Lower leg skin (tissue), 4 donors: Measurements from ENCODE around the gene LYPD3. TPM values are rescaled to one million over a fixed set of nuclear protein-coding genes. Genes with fewer than 3 reads are reported as not detected.
A peak's percentile ranks its signal among the peaks of the same experiment; 100 is the strongest.

Experiments
- DNase-seq, 2 donors: peaks; one replicate each; pipeline ENCODE4 v3.0.0-alpha.2; 2019; ENCODE audit warnings: low spot score in 2 of 2
- H3K4me3 ChIP-seq: fragments of 200-600 bp; sonication (generic); 2 replicates; pipeline ENCODE4 v1.5.1; 2017; ENCODE audit warnings: mild to moderate bottlenecking, low read depth; ENCODE audit not compliant: poor library complexity, severe bottlenecking
- CTCF ChIP-seq, 3 donors: fragments of 450-650 bp; IDR thresholded peaks; one replicate each; pipeline ENCODE4 v1.5.1; 2016; ENCODE audit warnings: antibody characterized with exemption in 3 of 3, mild to moderate bottlenecking in 3 of 3, moderate library complexity in 2 of 3
- POLR2A ChIP-seq, 2 donors: fragments of 450-650 bp; IDR thresholded peaks; one replicate each; pipeline ENCODE4 v1.6.1; 2016 to 2017; ENCODE audit warnings: antibody characterized with exemption in 2 of 2, mild to moderate bottlenecking in 1 of 2, moderate library complexity in 1 of 2
- WGBS, 2 donors: methylation state at CpG; one replicate each; pipeline ENCODE4 v1.1.5; 2018; 5-methylcytosine and 5-hydroxymethylcytosine counted together
- intact Hi-C: fragments of 100-400 bp; cut with DNase I; formaldehyde crosslinking; loops from one replicate; pipeline ENCODE4 v1.15.0; 2023; ENCODE audit warnings: low total_unique reads
- total RNA-seq, 4 donors: library from RNA; depleted of rRNA; stranded (reverse); fragments of >200 nt; gene quantifications; one replicate each; pipeline ENCODE4 v1.1.0, GENCODE V29; 2016

Gene LYPD3
- total RNA-seq, 4 donors from 2014 or later, result 344 to 549 (median 466) TPM

- TF ChIP-seq POLR2A (IDR thresholded peaks at IDR 0.05), result no peak
- TF ChIP-seq CTCF (IDR thresholded peaks at IDR 0.05), result no peak
- H3K4me3 ChIP-seq, result no peak overlapping the region
- DNase-seq, result no peak
- intact Hi-C loops, result no loop called here
- 93 to 94% methylated on average over 5 of the region's 5 CpGs for WGBS, 2 donors
Measured at GRCh38 chr19:43490759-43491158, 25.4 kb upstream of the LYPD3 start.

- TF ChIP-seq POLR2A (IDR thresholded peaks at IDR 0.05) (no peak), CTCF (IDR thresholded peaks at IDR 0.05) (no peak)
- 91 to 96% methylated on average over 7 of the region's 7 CpGs for WGBS, 2 donors
- no peak for DNase-seq
- intact Hi-C loops, result no loop called here
- no peak overlapping the region for H3K4me3 ChIP-seq
Measured at GRCh38 chr19:43489979-43490599, 24.7 kb upstream of the LYPD3 start.

- no peak overlapping the region for H3K4me3 ChIP-seq
- 65 to 75% methylated on average over 5 of the region's 5 CpGs for WGBS, 2 donors
- TF ChIP-seq CTCF (IDR thresholded peaks at IDR 0.05), result no peak
- TF ChIP-seq POLR2A (IDR thresholded peaks at IDR 0.05), result no peak
- DNase-seq, result no peak
- intact Hi-C loops, result no loop called here
Measured at GRCh38 chr19:43489310-43489709, 23.9 kb upstream of the LYPD3 start.

GRCh38 chr19:43488179-43488578, 22.8 kb upstream of the LYPD3 start:
- intact Hi-C loops, result no loop called here
- TF ChIP-seq POLR2A (IDR thresholded peaks at IDR 0.05) (no peak), CTCF (IDR thresholded peaks at IDR 0.05) (no peak)
- WGBS, 2 donors, result 90 to 92% methylated on average over 8 of the region's 8 CpGs

GRCh38 chr19:43486412-43486811, 21.0 kb upstream of the LYPD3 start:
- DNase-seq, result peak in 1 of 2 donors; percentile 76
- no peak for TF ChIP-seq POLR2A (IDR thresholded peaks at IDR 0.05)
- no peak for TF ChIP-seq CTCF (IDR thresholded peaks at IDR 0.05)
- no peak overlapping the region for H3K4me3 ChIP-seq
- intact Hi-C loops, result no loop called here
- 90 to 95% methylated on average over 7 of the region's 7 CpGs for WGBS, 2 donors

More at GRCh38 chr19:43488179-43488578, 22.8 kb upstream of the LYPD3 start:
- H3K4me3 ChIP-seq, result no peak overlapping the region
- DNase-seq, result peak in 1 of 2 donors; percentile 56

GRCh38 chr19:43485951-43486350, 20.5 kb upstream of the LYPD3 start:
- TF ChIP-seq CTCF (IDR thresholded peaks at IDR 0.05), result no peak
- 72 to 85% methylated on average over 6 of the region's 6 CpGs for WGBS, 2 donors
- no peak for DNase-seq
- intact Hi-C loops, result no loop called here
- no peak overlapping the region for H3K4me3 ChIP-seq
